Common myeloid progenitor, CD34-positive (primary cell): ENCODE data around the gene GLIPR1.
"Not testable (repeated sequence)": the region's sequence is repeated elsewhere in the genome, so short reads cannot be mapped to it uniquely, and the experiment has no call there.

Experiments used
- CTCF ChIA-PET: fragments of 350-600 bp; sonication (Branson Sonifier 250); formaldehyde crosslinking; loops from one replicate; lab custom pipeline; 2021; ENCODE audit warnings: antibody characterized with exemption; lab: Charles Lee
- POLR2A ChIA-PET: fragments of 350-600 bp; sonication (Branson Sonifier 250); formaldehyde crosslinking; loops from one replicate; lab custom pipeline; 2021; ENCODE audit warnings: antibody characterized with exemption; lab: Charles Lee
- DNase-seq, 3 donors: peaks; one replicate each; pipeline versions ENCODE4 v3.0.0 to v3.0.0-alpha.2; 2013
- H3K27ac ChIP-seq, 2 experiments: 1 replicate in 1 of 2; 2 replicates in 1 of 2; pipeline ENCODE4 v1.7.0; 2013; ENCODE audit warnings: inconsistent platforms in 2 of 2, low read length in 2 of 2, mild to moderate bottlenecking in 2 of 2, low read depth in 1 of 2, moderate library complexity in 1 of 2; ENCODE audit not compliant: severe bottlenecking in 2 of 2, insufficient read depth in 1 of 2, poor library complexity in 1 of 2
- H3K27me3 ChIP-seq, 5 experiments: replicated peaks in 2 of 5; 1 replicate in 3 of 5; 2 replicates in 2 of 5; pipeline versions ENCODE4 v1.6.1 to v1.7.0; 2013; ENCODE audit warnings: low read length in 4 of 5, mild to moderate bottlenecking in 2 of 5, moderate library complexity in 2 of 5, inconsistent platforms in 1 of 5; ENCODE audit not compliant: insufficient read depth in 5 of 5, control insufficient read depth in 4 of 5
- H3K36me3 ChIP-seq, 4 experiments: 1 replicate in 2 of 4; 2 replicates in 2 of 4; pipeline versions ENCODE4 v1.6.1 to v1.7.0; 2013; ENCODE audit warnings: low read length in 3 of 4, control low read depth in 1 of 4, mild to moderate bottlenecking in 1 of 4; ENCODE audit not compliant: control insufficient read depth in 4 of 4, insufficient read depth in 4 of 4
- H3K4me1 ChIP-seq, 4 experiments: 1 replicate in 3 of 4; 2 replicates in 1 of 4; pipeline versions ENCODE4 v1.6.1 to v1.7.1; 2013; ENCODE audit warnings: low read length in 3 of 4, mild to moderate bottlenecking in 3 of 4, control low read depth in 1 of 4, inconsistent platforms in 1 of 4, moderate library complexity in 1 of 4; ENCODE audit not compliant: control insufficient read depth in 4 of 4, insufficient read depth in 4 of 4; ENCODE audit errors: control extremely low read depth in 1 of 4
- H3K4me3 ChIP-seq, 7 experiments: 1 replicate in 4 of 7; 2 replicates in 3 of 7; pipeline versions ENCODE4 v1.5.1 to v1.7.0; 2013; ENCODE audit warnings: mild to moderate bottlenecking in 7 of 7, low read length in 6 of 7, moderate library complexity in 6 of 7, inconsistent platforms in 2 of 7, low read depth in 2 of 7, control low read depth in 1 of 7; ENCODE audit not compliant: insufficient read depth in 4 of 7, control insufficient read depth in 1 of 7; ENCODE audit errors: extremely low read depth in 1 of 7
- H3K9me3 ChIP-seq, 5 experiments: 1 replicate in 4 of 5; 2 replicates in 1 of 5; pipeline versions ENCODE4 v1.6.1 to v1.7.1; 2013; ENCODE audit warnings: low read length in 4 of 5, mild to moderate bottlenecking in 2 of 5, inconsistent platforms in 1 of 5, low read depth in 1 of 5, moderate library complexity in 1 of 5; ENCODE audit not compliant: control insufficient read depth in 4 of 5, insufficient read depth in 2 of 5; ENCODE audit errors: control extremely low read depth in 1 of 5
- WGBS: methylation state at CpG from one replicate; pipeline ENCODE4 v1.1.5; 2013; ENCODE audit not compliant: insufficient coverage; 5-methylcytosine and 5-hydroxymethylcytosine counted together

The GLIPR1 gene

GRCh38 chr12:75441687-75442449 lies 38.7 kb upstream of the GLIPR1 start:
- POLR2A ChIA-PET = not testable (repeated sequence)

GRCh38 chr12:75442454-75442853 lies 38.1 kb upstream of the GLIPR1 start:
- H3K4me3 ChIP-seq, H3K27me3 ChIP-seq, H3K27ac ChIP-seq, DNase-seq, H3K9me3 ChIP-seq, POLR2A ChIA-PET, H3K36me3 ChIP-seq: not testable (repeated sequence)
- peaks cover 0 to 35% (median 25%) of the 10 kb centered on the region in 4 experiments for H3K4me1 ChIP-seq
- CTCF ChIA-PET = interaction anchor here (0.5 to 1.9 kb wide), 6 partner anchors 37 to 1304 kb away, joined by 3 to 5 read pairs (median 3); partner anchors contain the start of gene GLIPR1L2
- no CpG with 5 or more reads among the region's 3 CpGs for WGBS

More at GRCh38 chr12:75441687-75442449, 38.7 kb upstream of the GLIPR1 start:
- WGBS = 91% methylated on average over 4 of the region's 4 CpGs
- not testable (repeated sequence) for H3K4me3 ChIP-seq, H3K36me3 ChIP-seq, H3K27ac ChIP-seq, DNase-seq, H3K27me3 ChIP-seq
- H3K4me1 ChIP-seq = peaks cover 0 to 35% (median 25%) of the 10 kb centered on the region in 4 experiments
- CTCF ChIA-PET = interaction anchor here (0.5 to 1.9 kb wide), 5 partner anchors 38 to 1305 kb away, joined by 3 to 5 read pairs (median 3); no protein-coding TSS in a partner anchor
- peaks cover 0 to 11% (median 3%) of the 10 kb centered on the region in 5 experiments for H3K9me3 ChIP-seq

GRCh38 chr12:75443709-75444108 lies 36.8 kb upstream of the GLIPR1 start:
- Histone ChIP-seq H3K27ac (no peak overlapping the region), H3K9me3 (peaks cover 0 to 8% (median 0%) of the 10 kb centered on the region in 5 experiments), H3K4me3 (no peak overlapping the region), H3K27me3 (no peaks in the 10 kb centered on the region), H3K36me3 (no peaks in the 10 kb centered on the region), H3K4me1 (peaks cover 0 to 32% (median 19%) of the 10 kb centered on the region in 4 experiments)
- CTCF ChIA-PET = no interaction called here
- no CpG with 5 or more reads among the region's 3 CpGs for WGBS
- DNase-seq = peak in 1 of 3 donors; percentile 25
- POLR2A ChIA-PET = no interaction called here

- Histone ChIP-seq H3K4me1 (peaks cover 0 to 31% (median 19%) of the 10 kb centered on the region in 4 experiments), H3K27me3 (no peaks in the 10 kb centered on the region), H3K27ac (no peak overlapping the region), H3K9me3 (peaks cover 0 to 8% (median 0%) of the 10 kb centered on the region in 5 experiments), H3K36me3 (no peaks in the 10 kb centered on the region), H3K4me3 (no peak overlapping the region)
- ChIA-PET CTCF (no interaction called here), POLR2A (no interaction called here)
- 76% methylated on average over 4 of the region's 6 CpGs for WGBS
- DNase-seq = peak in 2 of 3 donors; percentile 56 to 61
These were observed 36.0 kb upstream of the GLIPR1 start for GRCh38 chr12:75444429-75445136.

- H3K9me3 ChIP-seq, H3K36me3 ChIP-seq, H3K27me3 ChIP-seq, H3K4me3 ChIP-seq, H3K27ac ChIP-seq, POLR2A ChIA-PET: not testable (repeated sequence)
- peak in 1 of 3 donors; percentile 25 for DNase-seq
- CTCF ChIA-PET = interaction anchor here (1.0 kb wide), 1 partner anchor 28 kb away, joined by 3 read pairs; no protein-coding TSS in a partner anchor
- peaks cover 0 to 30% (median 19%) of the 10 kb centered on the region in 4 experiments for H3K4me1 ChIP-seq
- 87% methylated on average over 7 of the region's 7 CpGs for WGBS
These were observed 35.4 kb upstream of the GLIPR1 start for GRCh38 chr12:75445137-75445507.

- H3K9me3 ChIP-seq = peaks cover 0 to 3% (median 0%) of the 10 kb centered on the region in 5 experiments
- H3K36me3 ChIP-seq = no peaks in the 10 kb centered on the region
- CTCF ChIA-PET = interaction anchor here (0.7 to 2.3 kb wide), 4 partner anchors 10 to 56 kb away, joined by 3 to 7 read pairs (median 4); partner anchors contain the start of genes GLIPR1 and GLIPR1L2
- no peak overlapping the region for H3K27ac ChIP-seq
- POLR2A ChIA-PET = no interaction called here
- H3K4me3 ChIP-seq = no peak overlapping the region
- DNase-seq = no peak
- H3K4me1 ChIP-seq = peaks cover 0 to 30% (median 19%) of the 10 kb centered on the region in 4 experiments
- no peaks in the 10 kb centered on the region for H3K27me3 ChIP-seq
These were observed 33.7 kb upstream of the GLIPR1 start for GRCh38 chr12:75446857-75447256.
